Small intestine (tissue), 7 donors: ENCODE measurements around the gene MEGF6. TPM values are rescaled to one million over a fixed set of nuclear protein-coding genes. Genes with fewer than 3 reads are reported as not detected.
"Not testable (repeated sequence)": the region's sequence is repeated elsewhere in the genome, so short reads cannot be mapped to it uniquely, and the experiment has no call there.

ENCODE experiments used
- DNase-seq, 2 donors: peaks; one replicate each; pipeline versions ENCODE4 v3.0.0 to v3.0.0-alpha.2; 2013
- FAIRE-seq: peaks from 2 replicates; lab custom pipeline; 2012; peaks lifted over from hg19 to GRCh38; lab: Jason Lieb, UNC
- H3K27ac ChIP-seq, 3 donors: one replicate each; pipeline ENCODE4 v1.5.1; 2013; ENCODE audit warnings: low read length in 2 of 3, mild to moderate bottlenecking in 2 of 3, control low read depth in 1 of 3, inconsistent platforms in 1 of 3, low read depth in 1 of 3, moderate library complexity in 1 of 3
- H3K27me3 ChIP-seq, 3 donors: one replicate each; pipeline ENCODE4 v1.6.1; 2013; ENCODE audit warnings: low read length in 3 of 3, inconsistent platforms in 1 of 3; ENCODE audit not compliant: control insufficient read depth in 3 of 3, insufficient read depth in 3 of 3
- H3K36me3 ChIP-seq, 3 donors: one replicate each; pipeline ENCODE4 v1.6.1; 2013; ENCODE audit warnings: low read length in 3 of 3, inconsistent platforms in 1 of 3, low read depth in 1 of 3, mild to moderate bottlenecking in 1 of 3, moderate library complexity in 1 of 3; ENCODE audit not compliant: control insufficient read depth in 3 of 3, insufficient read depth in 2 of 3
- H3K4me1 ChIP-seq, 3 donors: one replicate each; pipeline ENCODE4 v1.6.1; 2013; ENCODE audit warnings: low read length in 2 of 3, inconsistent platforms in 1 of 3, low read depth in 1 of 3, mild to moderate bottlenecking in 1 of 3, moderate library complexity in 1 of 3; ENCODE audit not compliant: control insufficient read depth in 3 of 3, insufficient read depth in 2 of 3
- H3K4me3 ChIP-seq, 3 donors: one replicate each; pipeline ENCODE4 v1.5.1; 2013; ENCODE audit warnings: low read length in 3 of 3, control low read depth in 1 of 3, inconsistent platforms in 1 of 3, low read depth in 1 of 3, mild to moderate bottlenecking in 1 of 3, moderate library complexity in 1 of 3
- H3K9me3 ChIP-seq, 2 donors: one replicate each; pipeline ENCODE4 v1.6.1; 2013; ENCODE audit warnings: low read depth in 1 of 2, low read length in 1 of 2; ENCODE audit not compliant: control insufficient read depth in 2 of 2, insufficient read depth in 1 of 2
- WGBS, 3 donors: extraction: QIAGEN DNeasy Blood & Tissue Kit; methylation state at CpG; one replicate each; pipeline ENCODE4 v1.1.7; 2013; 5-methylcytosine and 5-hydroxymethylcytosine counted together
- polyA plus RNA-seq, 4 donors: library from polyadenylated mRNA; stranded (reverse) in 3 of 4; unstranded in 1 of 4; fragments of 200-250 nt in 3 of 4; fragments of 120-200 nt in 1 of 4; gene quantifications; one replicate each; pipeline versions ENCODE4 v1.2.1 to v1.2.3, GENCODE V29; 2013
- donor health status: healthy with polysubstance abuse.
- donor health status: control.
- donor health status: control.
- donor health status: Bipolar disorder and iron deficiency.
- donor health status: healthy.

Gene MEGF6
- polyA plus RNA-seq, 4 donors: 0.45 to 5.8 (median 3.7) TPM

- Histone ChIP-seq H3K36me3 (peaks cover 0 to 2% (median 0%) of the 10 kb centered on the region in 3 donors), H3K4me3 (no peak overlapping the region), H3K27ac (no peak overlapping the region), H3K4me1 (no peaks in the 10 kb centered on the region), H3K9me3 (peaks cover 0 to 2% of the 10 kb centered on the region in 2 donors), H3K27me3 (no peaks in the 10 kb centered on the region)
- FAIRE-seq: no peak
- no peak for DNase-seq
- 90 to 92% (median 91%) methylated on average over 12 to 15 of the region's 15 CpGs for WGBS, 3 donors
Observed at GRCh38 chr1:3575993-3576392, 35.3 kb downstream of the MEGF6 start.

GRCh38 chr1:3575515-3575914 lies 35.8 kb downstream of the MEGF6 start:
- FAIRE-seq, H3K9me3 ChIP-seq, H3K27ac ChIP-seq, DNase-seq, H3K4me1 ChIP-seq, H3K4me3 ChIP-seq, H3K36me3 ChIP-seq, H3K27me3 ChIP-seq: not testable (repeated sequence)
- 53 to 78% (median 69%) methylated on average over 6 of the region's 6 CpGs for whole genome bisulfite sequencing, 3 donors

GRCh38 chr1:3573500-3573899 lies 37.8 kb downstream of the MEGF6 start:
- H3K4me1 ChIP-seq: no peaks in the 10 kb centered on the region
- DNase-seq (no peak), FAIRE-seq (no peak)
- H3K27ac ChIP-seq: no peak overlapping the region
- peaks cover 0 to 2% (median 0%) of the 10 kb centered on the region in 3 donors for H3K36me3 ChIP-seq
- no peaks in the 10 kb centered on the region for H3K27me3 ChIP-seq
- WGBS, 3 donors: 51 to 67% (median 53%) methylated on average over 9 of the region's 9 CpGs
- H3K4me3 ChIP-seq: no peak overlapping the region
- peaks cover 0 to 2% of the 10 kb centered on the region in 2 donors for H3K9me3 ChIP-seq

- not testable (repeated sequence) for FAIRE-seq, H3K4me1 ChIP-seq, DNase-seq, H3K4me3 ChIP-seq, H3K27ac ChIP-seq, H3K36me3 ChIP-seq, H3K9me3 ChIP-seq, H3K27me3 ChIP-seq
- 60 to 92% (median 90%) methylated on average over 1 of the region's 1 CpG for WGBS, 3 donors
Observed at GRCh38 chr1:3572638-3573037, 38.7 kb downstream of the MEGF6 start.

GRCh38 chr1:3571263-3571662 lies 40.0 kb downstream of the MEGF6 start:
- WGBS, 3 donors: 71 to 82% (median 80%) methylated on average over 6 of the region's 6 CpGs
- Histone ChIP-seq H3K27me3 (no peaks in the 10 kb centered on the region), H3K9me3 (peaks cover 0 to 2% of the 10 kb centered on the region in 2 donors), H3K4me3 (no peak overlapping the region), H3K4me1 (no peaks in the 10 kb centered on the region), H3K27ac (no peak overlapping the region), H3K36me3 (peaks cover 0 to 2% (median 0%) of the 10 kb centered on the region in 3 donors)
- DNase-seq (no peak), FAIRE-seq (no peak)

GRCh38 chr1:3570066-3570986 lies 41.0 kb downstream of the MEGF6 start:
- H3K4me1 ChIP-seq: no peaks in the 10 kb centered on the region
- H3K4me3 ChIP-seq: no peak overlapping the region
- 48 to 68% (median 53%) methylated on average over 20 to 21 of the region's 21 CpGs for WGBS, 3 donors
- no peak for DNase-seq
- no peaks in the 10 kb centered on the region for H3K9me3 ChIP-seq
- no peaks in the 10 kb centered on the region for H3K27me3 ChIP-seq
- no peak for FAIRE-seq
- H3K27ac ChIP-seq: no peak overlapping the region
- peaks cover 0 to 2% (median 0%) of the 10 kb centered on the region in 3 donors for H3K36me3 ChIP-seq

- H3K27ac ChIP-seq: no peak overlapping the region
- H3K27me3 ChIP-seq: no peaks in the 10 kb centered on the region
- WGBS, 3 donors: 89 to 90% (median 90%) methylated on average over 7 to 8 of the region's 8 CpGs
- no peaks in the 10 kb centered on the region for H3K9me3 ChIP-seq
- H3K4me1 ChIP-seq: no peaks in the 10 kb centered on the region
- H3K4me3 ChIP-seq: no peak overlapping the region
- DNase-seq (no peak), FAIRE-seq (no peak)
- peaks cover 0 to 2% (median 0%) of the 10 kb centered on the region in 3 donors for H3K36me3 ChIP-seq
Observed at GRCh38 chr1:3569436-3569835, 41.9 kb downstream of the MEGF6 start.

- Histone ChIP-seq H3K27me3 (no peaks in the 10 kb centered on the region), H3K27ac (no peak overlapping the region), H3K4me1 (no peaks in the 10 kb centered on the region), H3K36me3 (peaks cover 0 to 2% (median 0%) of the 10 kb centered on the region in 3 donors), H3K9me3 (no peaks in the 10 kb centered on the region), H3K4me3 (no peak overlapping the region)
- WGBS, 3 donors: 83 to 90% (median 86%) methylated on average over 10 to 13 of the region's 13 CpGs
- DNase-seq (no peak), FAIRE-seq (no peak)
Observed at GRCh38 chr1:3568815-3569435, 42.4 kb downstream of the MEGF6 start.
